ENCODE measurements around the gene LAMA3. TPM values are rescaled to one million over a fixed set of nuclear protein-coding genes. Genes with fewer than 3 reads are reported as not detected.

LAMA3 gene
- total RNA-seq, 2 experiments from 2014 or later, result 0.05 to 0.18 TPM

- Mint-ChIP-seq H3K27ac (no peak overlapping the region), H3K4me3 (no peak overlapping the region), H3K9me3 (no peaks in the 10 kb centered on the region), H3K27me3 (peaks cover 7% of the 10 kb centered on the region), H3K4me1 (peaks cover 30% of the 10 kb centered on the region), H3K36me3 (ENCODE audit: low read depth) (no peaks in the 10 kb centered on the region)
- POLR2A ChIA-PET, result no interaction called here
- no peak for DNase-seq
- CTCF ChIA-PET, result interaction anchor here (1.0 to 1.4 kb wide), 5 partner anchors 14 to 294 kb away, joined by 3 to 4 read pairs (median 4); no protein-coding TSS in a partner anchor
Measured at GRCh38 chr18:23824240-23824639, 135.0 kb downstream of the LAMA3 start.

GRCh38 chr18:23824669-23825068 is 135.4 kb downstream of the LAMA3 start:
- CTCF ChIA-PET, result interaction anchor here (1.0 to 1.4 kb wide), 4 partner anchors 13 to 294 kb away, joined by 3 to 4 read pairs (median 4); no protein-coding TSS in a partner anchor
- no peak for DNase-seq
- Mint-ChIP-seq H3K36me3 (ENCODE audit: low read depth) (no peaks in the 10 kb centered on the region), H3K4me1 (peaks cover 31% of the 10 kb centered on the region), H3K27me3 (peaks cover 3% of the 10 kb centered on the region), H3K27ac (no peak overlapping the region), H3K4me3 (no peak overlapping the region), H3K9me3 (no peaks in the 10 kb centered on the region)
- POLR2A ChIA-PET, result no interaction called here

- Mint-ChIP-seq H3K27me3 (peaks cover 1% of the 10 kb centered on the region), H3K36me3 (ENCODE audit: low read depth) (no peaks in the 10 kb centered on the region), H3K4me3 (no peak overlapping the region), H3K9me3 (no peaks in the 10 kb centered on the region), H3K27ac (no peak overlapping the region), H3K4me1 (peaks cover 34% of the 10 kb centered on the region)
- POLR2A ChIA-PET, result no interaction called here
- CTCF ChIA-PET, result no interaction called here
- DNase-seq, result no peak
Measured at GRCh38 chr18:23825496-23825895, 136.2 kb downstream of the LAMA3 start.

GRCh38 chr18:23825978-23826405 is 136.7 kb downstream of the LAMA3 start:
- H3K9me3 Mint-ChIP-seq, result no peaks in the 10 kb centered on the region
- CTCF ChIA-PET, result interaction anchor here (0.5 kb wide), 1 partner anchor 562 kb away, joined by 3 read pairs; no protein-coding TSS in a partner anchor
- DNase-seq, result no peak
- POLR2A ChIA-PET, result no interaction called here
- H3K4me3 Mint-ChIP-seq, result no peak overlapping the region
- no peak overlapping the region for H3K27ac Mint-ChIP-seq
- no peaks in the 10 kb centered on the region for H3K36me3 Mint-ChIP-seq (ENCODE audit: low read depth)
- no peaks in the 10 kb centered on the region for H3K27me3 Mint-ChIP-seq
- H3K4me1 Mint-ChIP-seq, result peaks cover 34% of the 10 kb centered on the region

- Mint-ChIP-seq H3K9me3 (no peaks in the 10 kb centered on the region), H3K27ac (no peak overlapping the region), H3K27me3 (no peaks in the 10 kb centered on the region), H3K36me3 (ENCODE audit: low read depth) (no peaks in the 10 kb centered on the region), H3K4me3 (no peak overlapping the region), H3K4me1 (peaks cover 34% of the 10 kb centered on the region)
- no peak for DNase-seq
- POLR2A ChIA-PET, result interaction anchor here (3.4 kb wide), 1 partner anchor 11 kb away, joined by 14 read pairs; no protein-coding TSS in a partner anchor
- CTCF ChIA-PET, result interaction anchor here (2.7 kb wide), 1 partner anchor 91 kb away, joined by 14 read pairs; no protein-coding TSS in a partner anchor
Measured at GRCh38 chr18:23826850-23827620, 137.8 kb downstream of the LAMA3 start.

GRCh38 chr18:23827681-23828080 is 138.4 kb downstream of the LAMA3 start:
- Mint-ChIP-seq H3K36me3 (ENCODE audit: low read depth) (no peaks in the 10 kb centered on the region), H3K9me3 (no peaks in the 10 kb centered on the region), H3K27ac (no peak overlapping the region), H3K4me1 (peaks cover 34% of the 10 kb centered on the region), H3K27me3 (no peaks in the 10 kb centered on the region), H3K4me3 (no peak overlapping the region)
- ChIA-PET POLR2A (interaction anchor here (1.2 to 3.4 kb wide), 2 partner anchors 11 to 183 kb away, joined by 3 to 14 read pairs; no protein-coding TSS in a partner anchor), CTCF (interaction anchor here (2.7 kb wide), 1 partner anchor 91 kb away, joined by 14 read pairs; no protein-coding TSS in a partner anchor)
- DNase-seq, result no peak

GRCh38 chr18:23828426-23828825 is 139.2 kb downstream of the LAMA3 start:
- POLR2A ChIA-PET, result interaction anchor here (0.8 to 3.4 kb wide), 6 partner anchors 10 to 183 kb away, joined by 3 to 14 read pairs (median 6); no protein-coding TSS in a partner anchor
- peak; percentile 63 for DNase-seq
- peaks cover 34% of the 10 kb centered on the region for H3K4me1 Mint-ChIP-seq
- peak overlapping the region; percentile 58 for H3K27ac Mint-ChIP-seq
- H3K27me3 Mint-ChIP-seq, result no peaks in the 10 kb centered on the region
- no peaks in the 10 kb centered on the region for H3K36me3 Mint-ChIP-seq (ENCODE audit: low read depth)
- CTCF ChIA-PET, result interaction anchor here (1.0 to 2.7 kb wide), 5 partner anchors 10 to 312 kb away, joined by 3 to 14 read pairs (median 4); no protein-coding TSS in a partner anchor
- no peaks in the 10 kb centered on the region for H3K9me3 Mint-ChIP-seq
- H3K4me3 Mint-ChIP-seq, result no peak overlapping the region

GRCh38 chr18:23832911-23833310 is 143.7 kb downstream of the LAMA3 start:
- POLR2A ChIA-PET, result no interaction called here
- Mint-ChIP-seq H3K9me3 (no peaks in the 10 kb centered on the region), H3K27ac (no peak overlapping the region), H3K36me3 (ENCODE audit: low read depth) (no peaks in the 10 kb centered on the region), H3K4me3 (no peak overlapping the region), H3K4me1 (peaks cover 18% of the 10 kb centered on the region), H3K27me3 (no peaks in the 10 kb centered on the region)
- CTCF ChIA-PET, result no interaction called here
- DNase-seq, result no peak

- DNase-seq, result no peak
- Mint-ChIP-seq H3K36me3 (ENCODE audit: low read depth) (no peaks in the 10 kb centered on the region), H3K27me3 (no peaks in the 10 kb centered on the region), H3K27ac (no peak overlapping the region), H3K4me3 (no peak overlapping the region), H3K4me1 (peaks cover 16% of the 10 kb centered on the region), H3K9me3 (no peaks in the 10 kb centered on the region)
- ChIA-PET CTCF (no interaction called here), POLR2A (no interaction called here)
Measured at GRCh38 chr18:23833714-23834113, 144.5 kb downstream of the LAMA3 start.

GRCh38 chr18:23835091-23835490 is 145.8 kb downstream of the LAMA3 start:
- Mint-ChIP-seq H3K4me3 (no peak overlapping the region), H3K36me3 (ENCODE audit: low read depth) (no peaks in the 10 kb centered on the region), H3K27me3 (no peaks in the 10 kb centered on the region), H3K9me3 (no peaks in the 10 kb centered on the region), H3K27ac (no peak overlapping the region), H3K4me1 (peaks cover 14% of the 10 kb centered on the region)
- no peak for DNase-seq
- ChIA-PET POLR2A (no interaction called here), CTCF (no interaction called here)

- no peaks in the 10 kb centered on the region for H3K27me3 Mint-ChIP-seq
- H3K9me3 Mint-ChIP-seq, result no peaks in the 10 kb centered on the region
- H3K4me3 Mint-ChIP-seq, result no peak overlapping the region
- no peak overlapping the region for H3K27ac Mint-ChIP-seq
- H3K36me3 Mint-ChIP-seq (ENCODE audit: low read depth), result no peaks in the 10 kb centered on the region
- ChIA-PET CTCF (no interaction called here), POLR2A (no interaction called here)
- no peak for DNase-seq
- peaks cover 14% of the 10 kb centered on the region for H3K4me1 Mint-ChIP-seq
Measured at GRCh38 chr18:23835506-23835905, 146.3 kb downstream of the LAMA3 start.

- Mint-ChIP-seq H3K4me1 (peaks cover 14% of the 10 kb centered on the region), H3K4me3 (no peak overlapping the region), H3K9me3 (no peaks in the 10 kb centered on the region), H3K36me3 (ENCODE audit: low read depth) (no peaks in the 10 kb centered on the region), H3K27me3 (no peaks in the 10 kb centered on the region), H3K27ac (no peak overlapping the region)
- POLR2A ChIA-PET, result interaction anchor here (1.7 to 2.7 kb wide), 2 partner anchors 9 to 48 kb away, joined by 4 to 14 read pairs; no protein-coding TSS in a partner anchor
- CTCF ChIA-PET, result interaction anchor here (1.4 to 2.3 kb wide), 2 partner anchors 8 to 14 kb away, joined by 4 to 14 read pairs; no protein-coding TSS in a partner anchor
- DNase-seq, result no peak
Measured at GRCh38 chr18:23837591-23837990, 148.3 kb downstream of the LAMA3 start.

- Mint-ChIP-seq H3K27ac (no peak overlapping the region), H3K27me3 (no peaks in the 10 kb centered on the region), H3K36me3 (ENCODE audit: low read depth) (no peaks in the 10 kb centered on the region), H3K4me3 (no peak overlapping the region), H3K9me3 (no peaks in the 10 kb centered on the region), H3K4me1 (peaks cover 14% of the 10 kb centered on the region)
- ChIA-PET CTCF (interaction anchor here (1.4 to 2.3 kb wide), 3 partner anchors 9 to 80 kb away, joined by 4 to 14 read pairs (median 7); no protein-coding TSS in a partner anchor), POLR2A (interaction anchor here (1.7 to 2.7 kb wide), 2 partner anchors 10 to 47 kb away, joined by 4 to 14 read pairs; no protein-coding TSS in a partner anchor)
- DNase-seq, result no peak
Measured at GRCh38 chr18:23838233-23838632, 149.0 kb downstream of the LAMA3 start.

All from activated CD4-positive, alpha-beta memory T cell treated with anti-CD3 and anti-CD28 coated beads, Interleukin-2, amount 10 ng/mL, durations not matched to agents 7 days and 5 days (primary cell).